ENCODE data around the gene SPN.
"Not testable (repeated sequence)": the region's sequence is repeated elsewhere in the genome, so short reads cannot be mapped to it uniquely, and the experiment has no call there.

Gene SPN

GRCh38 chr16:29708917-29709600 is 46.0 kb downstream of the SPN start:
- no peak for DNase-seq

DNA sequence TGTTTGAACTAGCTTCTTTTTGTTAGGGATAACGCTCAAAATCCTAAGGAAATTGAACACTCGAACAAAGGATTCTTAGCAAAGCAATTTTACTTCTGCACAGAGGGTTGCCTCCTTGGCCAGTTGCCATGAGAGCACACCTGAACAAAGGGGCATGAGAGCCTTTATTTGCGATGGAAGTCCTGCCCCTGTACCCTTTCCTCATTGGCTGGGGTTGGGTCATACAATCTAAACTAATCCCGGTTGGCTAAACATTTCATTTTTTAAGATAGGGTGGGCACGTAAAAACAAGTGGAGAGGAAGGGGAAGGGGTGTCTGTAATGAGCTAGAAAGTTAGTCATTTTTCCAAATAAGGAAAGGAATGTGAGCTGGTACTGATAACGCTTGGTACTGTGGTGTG is 46.6 kb downstream of the SPN start:
- not testable (repeated sequence) for DNase-seq

DNA sequence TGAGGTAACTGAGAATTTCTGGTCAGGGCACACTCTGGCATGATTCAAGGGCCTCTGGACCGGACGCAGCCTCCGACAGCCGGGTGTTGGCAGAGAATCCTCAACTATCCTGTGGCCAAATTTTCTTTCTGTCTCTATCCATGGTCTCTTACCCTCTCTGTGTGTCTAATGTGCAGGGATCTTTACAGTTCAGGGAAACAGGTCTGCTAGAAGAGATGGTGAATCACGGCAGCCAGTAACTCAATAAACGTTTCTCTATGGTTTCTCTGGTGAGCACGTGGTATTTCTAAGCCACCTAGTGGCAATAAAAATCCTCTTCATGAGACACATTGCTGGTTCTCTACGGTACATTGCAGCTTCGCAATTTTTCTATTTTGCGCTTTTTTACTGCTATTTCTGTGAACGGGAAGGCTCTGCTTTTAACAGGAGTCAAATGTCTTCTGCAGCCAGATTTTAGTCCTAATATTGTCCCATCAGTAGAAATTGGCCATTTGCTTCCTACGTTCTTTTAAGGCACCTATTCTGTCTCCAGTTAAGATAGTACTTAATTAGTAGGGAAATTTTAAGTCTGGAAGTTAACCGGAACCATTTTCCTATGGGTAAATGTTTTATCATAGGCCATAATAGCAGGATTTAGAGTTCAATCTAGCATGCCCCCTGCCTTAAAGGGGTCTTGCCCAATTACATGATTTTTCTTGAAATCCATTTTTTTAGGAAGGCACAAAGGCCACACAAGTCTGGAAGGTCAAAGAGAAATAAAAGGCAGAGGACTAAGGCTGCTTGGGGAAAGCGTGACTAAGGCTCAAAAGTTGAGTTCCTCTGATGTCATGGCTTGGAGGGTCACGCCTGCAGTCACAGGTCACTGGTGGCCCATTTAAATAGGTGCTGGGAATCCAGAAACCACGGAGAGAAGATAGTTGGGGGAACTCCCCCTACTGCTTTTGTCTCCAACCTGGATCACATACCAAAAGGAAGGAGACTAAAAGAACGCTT is 47.5 kb downstream of the SPN start:
- peak; percentile 79 for DNase-seq

DNA sequence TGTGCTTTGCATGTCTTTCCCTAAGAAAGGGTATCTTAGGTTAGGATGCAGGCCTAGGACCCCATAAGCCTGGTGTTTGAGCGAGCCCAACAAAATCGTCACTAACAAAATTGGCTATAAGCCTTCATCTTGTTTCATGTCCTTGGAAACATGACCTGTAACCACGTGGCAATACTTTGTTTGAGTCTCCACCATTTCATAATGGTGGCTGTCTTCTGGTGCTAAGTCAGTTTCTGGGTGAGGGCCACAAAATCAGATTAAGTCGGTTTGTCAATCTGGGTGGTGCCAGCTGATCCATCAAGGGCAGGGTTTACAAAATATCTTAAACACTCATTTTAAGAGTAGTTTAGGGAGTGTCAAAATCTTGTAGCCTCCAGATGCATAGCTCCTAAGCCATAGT is 49.8 kb downstream of the SPN start:
- no peak for DNase-seq

- DNase-seq = no peak
Measured at GRCh38 chr16:29714396-29714795, 51.3 kb downstream of the SPN start.

DNA sequence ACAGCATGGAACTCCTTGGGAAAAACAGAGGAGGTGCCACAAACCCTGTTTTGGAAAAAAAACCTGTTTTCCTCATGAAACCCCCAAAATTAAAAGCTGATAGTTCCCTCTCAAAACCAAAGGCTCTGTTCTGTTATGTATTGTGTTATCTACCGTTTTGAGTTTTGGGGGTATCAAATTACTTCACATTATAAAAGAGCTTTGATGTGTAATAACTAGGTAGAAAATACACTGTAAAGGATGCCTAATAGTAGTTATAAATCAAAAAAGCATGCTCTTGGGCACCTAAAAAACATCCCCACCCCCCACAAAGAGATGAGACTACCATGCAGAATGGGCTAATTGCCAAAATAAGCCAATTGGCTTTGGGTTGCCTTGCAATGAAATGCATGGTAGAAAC is 51.9 kb downstream of the SPN start:
- no peak for DNase-seq

- no peak for DNase-seq
Measured at GRCh38 chr16:29717113-29717512, 54.1 kb downstream of the SPN start.

DNA sequence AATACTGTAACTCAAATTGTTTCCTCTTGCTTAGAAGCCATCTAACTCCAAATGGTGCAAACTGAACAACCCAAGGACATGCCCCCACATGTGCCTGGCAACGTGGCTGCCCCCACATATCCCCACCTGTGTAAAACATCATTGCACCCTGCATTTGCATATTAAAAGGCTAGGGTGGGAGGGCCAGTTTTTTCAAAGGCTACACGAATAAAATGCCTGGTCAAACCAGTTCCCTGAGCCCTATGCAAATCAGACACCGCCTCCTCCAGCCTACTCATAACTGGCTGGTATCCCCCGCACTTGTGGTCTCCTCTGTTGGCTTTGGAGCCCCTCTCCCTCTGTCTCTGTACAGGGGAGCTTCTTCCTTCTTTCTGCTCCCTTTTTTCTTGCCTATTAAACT is 56.0 kb downstream of the SPN start:
- no peak for DNase-seq
